ENCODE results near the gene RHOBTB1. TPM values are rescaled to one million over a fixed set of nuclear protein-coding genes. Genes with fewer than 3 reads are reported as not detected.

RHOBTB1 gene
- total and polyA plus RNA-seq, 3 donors from 2014 or later, result 38.1 to 47.1 (median 44.7) TPM

DNA sequence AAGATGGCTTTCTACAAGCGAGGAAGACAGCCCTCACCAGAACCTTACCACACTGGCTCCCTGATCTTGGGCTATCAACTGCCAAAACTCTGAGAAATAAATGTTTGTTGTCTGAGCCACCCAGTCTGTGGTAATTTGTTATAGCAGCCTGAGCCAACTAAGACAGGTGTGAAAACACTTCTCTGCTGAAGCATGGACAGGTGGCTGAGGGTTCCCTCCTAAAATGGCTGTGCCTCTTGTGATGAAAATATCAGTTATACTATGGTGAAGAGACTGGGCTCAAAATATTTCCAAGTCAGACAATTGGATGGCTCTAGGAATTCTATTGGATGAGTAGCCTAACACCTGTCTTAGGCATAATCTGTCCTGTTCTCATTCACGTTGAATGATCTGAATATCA lies 87.6 kb downstream of the RHOBTB1 start:
- Histone ChIP-seq H3K4me3 (no peak overlapping the region), H3K27me3 (no peaks in the 10 kb centered on the region), H3K9me3 (no peaks in the 10 kb centered on the region), H3K36me3 (ENCODE audit: low read depth, missing control alignments) (no peaks in the 10 kb centered on the region), H3K27ac (no peak overlapping the region), H3K4me1 (no peaks in the 10 kb centered on the region)
- no peak for TF ChIP-seq POLR2A (IDR thresholded peaks at IDR 0.05)
- no peak for TF ChIP-seq CTCF (IDR thresholded peaks at IDR 0.05)
- WGBS, 2 donors, result 94 to 97% methylated on average over 2 of the region's 2 CpGs
- no peak for DNase-seq
- intact Hi-C loops (cut with DNase I; ENCODE audit: low total_unique reads), result no loop called here

GRCh38 chr10:60853637-60854036 lies 90.3 kb downstream of the RHOBTB1 start:
- Histone ChIP-seq H3K4me3 (no peak overlapping the region), H3K4me1 (peaks cover 4% of the 10 kb centered on the region), H3K36me3 (ENCODE audit: low read depth, missing control alignments) (no peaks in the 10 kb centered on the region), H3K27ac (no peak overlapping the region), H3K9me3 (no peaks in the 10 kb centered on the region), H3K27me3 (no peaks in the 10 kb centered on the region)
- intact Hi-C loops (cut with DNase I; ENCODE audit: low total_unique reads), result no loop called here
- WGBS, 2 donors, result 96 to 97% methylated on average over 3 of the region's 3 CpGs
- no peak for DNase-seq
- no peak for TF ChIP-seq POLR2A (IDR thresholded peaks at IDR 0.05)
- no peak for TF ChIP-seq CTCF (IDR thresholded peaks at IDR 0.05)

DNA sequence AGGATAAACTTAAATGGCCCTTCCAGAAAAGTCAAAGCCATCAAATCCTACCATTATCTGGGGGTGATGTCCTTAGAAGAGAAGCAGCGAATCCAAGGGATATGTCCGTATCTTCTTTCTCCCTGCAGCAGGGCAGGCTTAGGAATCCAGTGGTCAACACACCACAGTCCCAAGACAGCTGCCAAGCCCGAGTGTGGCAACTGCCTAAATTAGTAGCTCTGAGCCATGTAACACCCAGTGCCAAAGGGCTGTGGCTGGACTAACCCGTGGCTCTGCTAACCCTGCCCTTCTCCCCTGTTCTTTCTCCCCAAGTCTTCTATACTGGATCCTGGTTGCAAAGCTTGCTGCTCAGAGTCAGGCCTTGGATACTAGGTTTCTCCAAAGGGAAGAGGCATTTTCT lies 90.9 kb downstream of the RHOBTB1 start:
- H3K9me3 ChIP-seq, result no peaks in the 10 kb centered on the region
- H3K36me3 ChIP-seq (ENCODE audit: low read depth, missing control alignments), result no peaks in the 10 kb centered on the region
- no peak for DNase-seq
- H3K4me3 ChIP-seq, result no peak overlapping the region
- H3K4me1 ChIP-seq, result peaks cover 8% of the 10 kb centered on the region
- no peaks in the 10 kb centered on the region for H3K27me3 ChIP-seq
- WGBS, 2 donors, result 85 to 87% methylated on average over 4 of the region's 4 CpGs
- intact Hi-C loops (cut with DNase I; ENCODE audit: low total_unique reads), result no loop called here
- no peak for TF ChIP-seq POLR2A (IDR thresholded peaks at IDR 0.05)
- TF ChIP-seq CTCF (IDR thresholded peaks at IDR 0.05), result no peak
- no peak overlapping the region for H3K27ac ChIP-seq

- intact Hi-C loops (cut with DNase I; ENCODE audit: low total_unique reads), result no loop called here
- no peak for DNase-seq
- no peak overlapping the region for H3K4me3 ChIP-seq
- H3K27me3 ChIP-seq, result no peaks in the 10 kb centered on the region
- no peak overlapping the region for H3K27ac ChIP-seq
- H3K9me3 ChIP-seq, result no peaks in the 10 kb centered on the region
- TF ChIP-seq CTCF (IDR thresholded peaks at IDR 0.05) (no peak), POLR2A (IDR thresholded peaks at IDR 0.05) (no peak)
- WGBS, 2 donors, result 95 to 100% methylated on average over 1 of the region's 1 CpG
- H3K36me3 ChIP-seq (ENCODE audit: low read depth, missing control alignments), result no peaks in the 10 kb centered on the region
- H3K4me1 ChIP-seq, result peaks cover 8% of the 10 kb centered on the region
Measured at GRCh38 chr10:60849740-60850139, 94.2 kb downstream of the RHOBTB1 start.

GRCh38 chr10:60849217-60849616 lies 94.8 kb downstream of the RHOBTB1 start:
- no peak for TF ChIP-seq CTCF (IDR thresholded peaks at IDR 0.05)
- no peak for TF ChIP-seq POLR2A (IDR thresholded peaks at IDR 0.05)
- Histone ChIP-seq H3K27ac (no peak overlapping the region), H3K4me1 (peaks cover 8% of the 10 kb centered on the region), H3K9me3 (no peaks in the 10 kb centered on the region), H3K27me3 (no peaks in the 10 kb centered on the region), H3K4me3 (no peak overlapping the region), H3K36me3 (ENCODE audit: low read depth, missing control alignments) (no peaks in the 10 kb centered on the region)
- DNase-seq, result no peak
- intact Hi-C loops (cut with DNase I; ENCODE audit: low total_unique reads), result no loop called here
- 68 to 81% methylated on average over 2 to 3 of the region's 3 CpGs for WGBS, 2 donors
